ENCODE measurements around the gene ARHGAP33.

ARHGAP33 gene

DNA sequence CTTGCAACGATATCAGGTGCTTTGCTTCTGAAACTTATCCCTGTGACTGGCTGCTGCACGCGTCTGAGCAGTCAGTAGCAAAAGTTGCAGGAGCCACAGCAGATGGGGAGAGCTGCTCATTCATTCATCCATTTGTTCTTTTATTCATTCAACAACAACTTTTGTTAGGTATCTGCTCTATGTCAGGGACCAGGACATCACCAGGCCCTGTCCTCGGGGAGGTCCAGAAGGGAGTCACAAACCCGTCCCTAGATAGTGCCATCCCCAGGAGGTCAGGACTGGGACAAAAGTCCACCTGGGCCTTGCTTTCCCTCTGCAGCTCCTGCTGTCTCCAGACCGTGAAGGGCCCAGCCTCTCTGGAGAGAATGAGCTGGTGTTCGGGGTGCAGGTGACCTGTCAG is 2.6 kb downstream of the ARHGAP33 start:
- DNase-seq (ENCODE audit: low read depth in 2 of 3, low spot score in 2 of 3), result no peak

GRCh38 chr19:35779033-35779432 is 3.7 kb downstream of the ARHGAP33 start:
- DNase-seq (ENCODE audit: low read depth in 2 of 3, low spot score in 2 of 3), result no peak

- no peak for DNase-seq (ENCODE audit: low read depth in 2 of 3, low spot score in 2 of 3)
Observed at GRCh38 chr19:35780058-35780457, 4.7 kb downstream of the ARHGAP33 start.

DNA sequence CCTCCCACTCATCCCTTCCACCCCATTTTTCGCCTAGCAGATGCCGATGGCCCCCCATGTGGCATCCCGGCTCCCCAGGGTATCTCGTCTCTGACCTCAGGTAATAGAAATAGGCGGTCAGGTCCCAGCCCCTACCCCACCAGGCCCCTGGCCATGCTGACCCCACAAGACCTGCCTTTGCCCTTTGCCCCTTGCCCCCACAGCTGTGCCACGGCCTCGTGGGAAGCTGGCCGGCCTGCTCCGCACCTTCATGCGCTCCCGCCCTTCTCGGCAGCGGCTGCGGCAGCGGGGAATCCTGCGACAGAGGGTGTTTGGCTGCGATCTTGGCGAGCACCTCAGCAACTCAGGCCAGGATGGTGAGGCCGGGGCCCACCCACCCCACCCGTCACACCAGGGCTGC is 5.4 kb downstream of the ARHGAP33 start:
- DNase-seq (ENCODE audit: low read depth in 2 of 3, low spot score in 2 of 3), result no peak

DNA sequence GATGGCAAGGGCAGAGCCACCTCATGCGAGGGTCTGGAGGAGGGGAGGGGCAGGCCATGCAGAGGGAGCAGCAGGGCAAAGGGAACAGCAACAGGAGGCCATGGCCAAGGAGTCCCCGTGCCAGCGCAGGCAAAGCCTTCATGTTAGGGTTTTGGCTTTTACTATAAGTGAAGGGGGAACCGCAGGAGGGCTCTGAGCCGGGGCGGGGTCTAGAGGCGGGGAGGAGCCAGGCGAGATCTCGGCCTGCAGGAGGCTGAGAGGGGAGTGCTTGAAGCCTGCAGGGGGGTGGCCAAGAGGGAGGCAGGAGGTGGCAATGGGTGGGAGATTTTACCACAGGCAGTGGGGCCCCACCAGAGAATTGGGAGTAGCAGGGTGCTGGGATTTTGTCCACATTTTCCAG is 6.3 kb downstream of the ARHGAP33 start:
- DNase-seq (ENCODE audit: low read depth in 2 of 3, low spot score in 2 of 3), result no peak

DNA sequence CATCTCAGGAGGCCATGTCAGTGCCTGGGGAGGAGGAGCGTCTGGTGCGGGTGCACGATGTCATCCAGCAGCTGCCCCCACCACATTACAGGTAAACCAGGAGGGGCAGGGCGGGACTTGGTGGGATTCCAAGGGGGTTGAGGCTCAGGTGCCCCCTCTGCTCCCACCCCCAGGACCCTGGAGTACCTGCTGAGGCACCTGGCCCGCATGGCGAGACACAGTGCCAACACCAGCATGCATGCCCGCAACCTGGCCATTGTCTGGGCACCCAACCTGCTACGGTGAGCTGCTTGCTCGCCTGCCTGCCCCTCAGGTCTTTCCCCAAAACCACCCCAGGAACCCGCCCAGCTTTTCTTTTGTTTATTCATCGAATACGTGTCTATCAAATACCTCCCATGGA is 7.2 kb downstream of the ARHGAP33 start:
- no peak for DNase-seq (ENCODE audit: low read depth in 2 of 3, low spot score in 2 of 3)

DNA sequence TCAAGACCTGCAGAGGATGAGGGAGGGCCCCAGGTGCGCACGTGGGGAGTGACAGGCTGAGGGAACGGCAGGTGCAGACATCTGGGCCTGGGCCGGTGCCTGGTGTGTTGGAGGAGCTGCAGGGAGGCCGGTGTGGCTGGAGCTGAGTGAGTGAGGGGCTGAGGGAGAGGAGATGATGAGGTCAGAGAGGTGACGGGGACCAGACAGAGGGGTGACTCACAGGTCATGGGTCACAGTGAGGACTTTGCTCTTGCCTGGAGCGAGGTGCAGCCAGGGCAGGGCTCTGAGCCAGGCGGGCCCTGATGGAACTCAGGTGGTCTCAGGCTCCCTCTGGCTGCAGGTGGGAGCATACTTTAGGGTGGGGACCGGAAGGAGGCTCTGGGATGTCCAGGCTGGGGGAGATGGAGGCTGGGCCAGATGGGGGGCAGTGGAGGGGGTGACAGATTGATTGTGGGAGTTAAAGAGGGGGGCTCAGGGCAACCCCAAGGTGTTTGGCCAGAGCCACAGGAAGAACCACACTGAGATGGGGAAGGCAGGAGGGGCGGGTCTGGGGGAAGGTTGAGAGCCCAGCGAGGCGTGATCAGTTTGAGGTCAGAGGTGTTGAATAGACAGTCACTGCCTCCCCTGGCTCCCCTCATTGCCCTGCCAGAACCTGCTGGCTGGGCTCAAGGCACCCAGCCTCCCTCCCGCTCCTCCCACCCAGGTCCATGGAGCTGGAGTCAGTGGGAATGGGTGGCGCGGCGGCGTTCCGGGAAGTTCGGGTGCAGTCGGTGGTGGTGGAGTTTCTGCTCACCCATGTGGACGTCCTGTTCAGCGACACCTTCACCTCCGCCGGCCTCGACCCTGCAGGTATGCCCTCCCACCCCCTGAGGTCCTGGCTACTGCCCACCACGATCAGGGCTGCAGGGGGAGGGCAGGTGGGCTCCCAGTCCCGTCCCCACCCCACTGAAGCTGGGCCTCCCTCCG is 8.4 kb downstream of the ARHGAP33 start:
- DNase-seq (ENCODE audit: low read depth in 2 of 3, low spot score in 2 of 3), result no peak

- no peak for DNase-seq (ENCODE audit: low read depth in 2 of 3, low spot score in 2 of 3)
Observed at GRCh38 chr19:35784503-35785338, 9.4 kb downstream of the ARHGAP33 start.

GRCh38 chr19:35785339-35785627 is 9.9 kb downstream of the ARHGAP33 start:
- no peak for DNase-seq (ENCODE audit: low read depth in 2 of 3, low spot score in 2 of 3)

DNA sequence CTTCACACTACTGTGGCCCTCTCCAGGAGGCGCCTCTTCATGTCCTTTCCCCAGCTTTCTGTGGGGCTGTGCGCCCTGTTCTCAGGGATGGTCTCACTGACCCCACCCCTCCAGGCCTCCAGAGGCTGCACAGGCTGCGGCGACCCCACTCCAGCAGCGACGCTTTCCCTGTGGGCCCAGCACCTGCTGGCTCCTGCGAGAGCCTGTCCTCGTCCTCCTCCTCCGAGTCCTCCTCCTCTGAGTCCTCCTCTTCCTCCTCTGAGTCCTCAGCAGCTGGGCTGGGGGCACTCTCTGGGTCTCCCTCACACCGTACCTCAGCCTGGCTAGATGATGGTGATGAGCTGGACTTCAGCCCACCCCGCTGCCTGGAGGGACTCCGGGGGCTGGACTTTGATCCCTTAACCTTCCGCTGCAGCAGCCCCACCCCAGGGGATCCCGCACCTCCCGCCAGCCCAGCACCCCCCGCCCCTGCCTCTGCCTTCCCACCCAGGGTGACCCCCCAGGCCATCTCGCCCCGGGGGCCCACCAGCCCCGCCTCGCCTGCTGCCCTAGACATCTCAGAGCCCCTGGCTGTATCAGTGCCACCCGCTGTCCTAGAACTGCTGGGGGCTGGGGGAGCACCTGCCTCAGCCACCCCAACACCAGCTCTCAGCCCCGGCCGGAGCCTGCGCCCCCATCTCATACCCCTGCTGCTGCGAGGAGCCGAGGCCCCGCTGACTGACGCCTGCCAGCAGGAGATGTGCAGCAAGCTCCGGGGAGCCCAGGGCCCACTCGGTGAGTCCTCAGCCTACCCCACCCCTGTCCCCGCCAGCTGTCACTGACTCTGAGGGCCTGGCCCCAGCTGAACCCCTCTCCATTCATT is 11.2 kb downstream of the ARHGAP33 start:
- no peak for DNase-seq (ENCODE audit: low read depth in 2 of 3, low spot score in 2 of 3)

DNA sequence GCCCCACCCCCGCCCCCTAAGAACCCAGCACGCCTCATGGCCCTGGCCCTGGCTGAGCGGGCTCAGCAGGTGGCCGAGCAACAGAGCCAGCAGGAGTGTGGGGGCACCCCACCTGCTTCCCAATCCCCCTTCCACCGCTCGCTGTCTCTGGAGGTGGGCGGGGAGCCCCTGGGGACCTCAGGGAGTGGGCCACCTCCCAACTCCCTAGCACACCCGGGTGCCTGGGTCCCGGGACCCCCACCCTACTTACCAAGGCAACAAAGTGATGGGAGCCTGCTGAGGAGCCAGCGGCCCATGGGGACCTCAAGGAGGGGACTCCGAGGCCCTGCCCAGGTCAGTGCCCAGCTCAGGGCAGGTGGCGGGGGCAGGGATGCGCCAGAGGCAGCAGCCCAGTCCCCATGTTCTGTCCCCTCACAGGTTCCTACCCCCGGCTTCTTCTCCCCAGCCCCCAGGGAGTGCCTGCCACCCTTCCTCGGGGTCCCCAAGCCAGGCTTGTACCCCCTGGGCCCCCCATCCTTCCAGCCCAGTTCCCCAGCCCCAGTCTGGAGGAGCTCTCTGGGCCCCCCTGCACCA is 11.9 kb downstream of the ARHGAP33 start:
- no peak for DNase-seq (ENCODE audit: low read depth in 2 of 3, low spot score in 2 of 3)

GRCh38 chr19:35788205-35788960 is 13.0 kb downstream of the ARHGAP33 start:
- DNase-seq (ENCODE audit: low read depth in 2 of 3, low spot score in 2 of 3), result no peak

DNA sequence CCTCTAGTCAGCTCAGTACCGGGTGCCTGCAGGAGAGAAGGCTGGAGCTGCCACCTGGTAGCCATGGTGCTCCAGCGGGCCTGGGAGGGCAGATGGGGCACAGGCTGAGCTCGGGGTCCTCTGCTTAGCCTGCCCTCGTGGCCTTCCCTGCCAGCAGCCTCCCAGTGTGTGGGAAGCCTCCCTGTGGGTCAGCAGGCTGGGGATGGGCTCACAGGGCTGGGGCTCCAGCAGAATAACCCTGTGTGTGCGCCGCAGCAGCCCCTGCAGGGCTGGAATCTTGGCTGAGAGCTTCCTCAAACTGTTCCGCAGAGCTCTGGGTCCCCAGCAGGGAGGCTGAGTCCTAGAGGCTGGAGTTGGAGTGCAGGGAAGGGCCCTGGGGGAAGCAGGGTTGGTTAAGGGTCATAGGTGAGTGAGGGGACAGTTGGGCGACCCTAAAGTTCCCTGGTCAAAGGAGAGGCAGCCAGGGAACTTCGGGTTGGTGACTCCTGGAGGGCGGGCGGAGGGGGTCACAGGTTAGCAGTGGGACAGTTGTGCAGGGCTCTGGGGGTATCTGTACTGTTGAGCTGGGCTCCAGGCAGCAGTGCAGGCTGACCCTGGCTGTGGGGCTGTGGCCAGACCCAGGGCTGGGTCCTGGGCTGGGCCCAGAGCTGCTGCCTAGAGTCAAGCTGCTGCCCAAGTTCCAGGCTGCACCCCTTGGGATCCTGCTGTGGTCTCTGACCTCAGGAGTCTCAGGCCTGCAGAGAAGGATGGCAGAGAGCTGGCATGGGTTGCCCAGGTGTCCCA is 14.0 kb downstream of the ARHGAP33 start:
- no peak for DNase-seq (ENCODE audit: low read depth in 2 of 3, low spot score in 2 of 3)

- no peak for DNase-seq (ENCODE audit: low read depth in 2 of 3, low spot score in 2 of 3)
Observed at GRCh38 chr19:35789978-35790944, 14.9 kb downstream of the ARHGAP33 start.

DNA sequence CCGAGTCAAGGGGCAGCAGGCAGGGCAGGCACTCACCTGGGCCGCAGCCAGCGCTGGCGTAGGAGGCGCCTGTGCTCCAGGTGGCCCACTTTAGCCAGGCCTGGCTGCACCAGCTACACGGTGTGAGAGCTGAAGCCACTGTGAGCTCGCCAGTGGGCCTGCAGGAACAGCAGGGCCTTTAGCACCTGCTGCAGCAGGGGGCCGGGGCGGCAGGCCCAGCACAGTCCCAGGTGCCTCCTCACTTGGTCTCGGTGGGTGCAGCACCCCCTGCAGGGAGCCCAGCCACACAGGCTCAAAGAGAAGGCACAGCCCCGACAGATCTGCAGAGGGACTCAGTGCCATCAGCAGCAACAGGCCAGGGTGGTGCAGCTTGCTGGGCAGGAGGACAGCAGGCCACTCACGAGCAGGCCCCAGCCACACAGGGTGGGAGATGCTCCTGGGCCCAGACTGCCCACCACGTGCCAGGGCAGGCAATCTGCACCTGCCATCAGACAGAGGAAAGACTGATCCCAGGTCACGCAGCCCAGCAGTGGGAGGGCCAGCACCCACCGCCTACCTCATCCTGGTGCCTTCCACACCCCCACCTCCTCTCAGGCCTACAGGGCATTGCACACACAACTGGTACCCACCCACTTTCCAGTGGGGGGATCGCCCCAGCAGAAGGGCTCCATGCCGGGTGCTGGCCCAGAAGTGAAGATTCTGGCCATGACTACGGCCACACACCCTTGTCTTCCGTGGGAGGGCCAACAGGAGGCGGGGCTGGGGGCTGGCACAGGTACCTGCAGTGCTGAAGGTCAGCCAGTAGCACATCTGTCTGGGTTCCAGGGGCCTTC is 15.8 kb downstream of the ARHGAP33 start:
- DNase-seq (ENCODE audit: low read depth in 2 of 3, low spot score in 2 of 3), result no peak

GRCh38 chr19:35791814-35792279 is 16.5 kb downstream of the ARHGAP33 start:
- DNase-seq (ENCODE audit: low read depth in 2 of 3, low spot score in 2 of 3), result no peak

DNA sequence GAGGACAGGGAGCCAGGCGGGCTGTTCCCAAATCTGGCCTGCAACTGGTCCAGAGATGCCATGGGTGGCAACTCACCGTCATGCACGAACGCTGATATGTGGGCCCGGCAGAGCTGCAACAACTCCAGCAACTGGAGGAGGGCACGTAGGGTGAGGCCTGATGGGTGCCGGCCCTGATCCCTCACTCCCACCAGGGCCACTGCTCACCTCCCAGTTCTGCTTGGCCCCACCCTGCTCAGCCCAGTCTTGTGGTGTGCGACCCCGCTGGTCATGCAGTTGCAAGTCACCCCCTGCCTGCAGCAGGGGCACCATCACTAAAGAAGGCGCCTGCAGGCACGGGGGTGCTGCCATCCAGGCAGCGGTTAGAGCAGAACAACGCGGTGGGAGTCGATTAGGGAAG is 16.9 kb downstream of the ARHGAP33 start:
- no peak for DNase-seq (ENCODE audit: low read depth in 2 of 3, low spot score in 2 of 3)
